Measurements from ENCODE around the gene SORCS1.

DNA sequence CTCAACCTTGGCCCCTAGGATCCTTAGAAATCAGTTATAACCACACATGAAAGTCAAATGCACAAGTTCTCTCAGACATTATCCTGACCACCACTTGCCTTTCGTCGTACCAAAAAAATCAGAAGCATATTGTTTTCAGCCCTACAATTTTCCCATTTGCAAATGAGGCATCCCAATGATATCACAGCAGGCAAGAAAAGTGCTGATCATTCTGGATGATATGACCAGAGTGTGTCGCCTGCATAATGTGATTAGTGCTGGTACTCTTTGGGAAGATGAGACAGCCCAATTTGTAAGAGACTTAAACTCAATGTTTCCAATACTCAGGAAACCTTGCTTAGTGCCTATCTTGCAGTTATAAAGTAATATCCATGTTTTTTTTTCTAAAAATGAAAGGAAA lies 168.0 kb downstream of the SORCS1 start:
- no peak for TF ChIP-seq CTCF (IDR thresholded peaks at IDR 0.05)
- no peak for TF ChIP-seq EZH2 (IDR thresholded peaks at IDR 0.05; ENCODE audit: borderline replicate concordance, insufficient read depth, low read depth, low read length, poor library complexity, severe bottlenecking)
